AG04450 (cell line): ENCODE results near the gene PLA2G4B. TPM values are rescaled to one million over a fixed set of nuclear protein-coding genes. Genes with fewer than 3 reads are reported as not detected.

Source experiments
- CTCF ChIA-PET: fragments of 300-600, 350-600 bp; formaldehyde crosslinking; extraction: SDS; loops from one replicate; lab custom pipeline; 2022; ENCODE audit warnings: antibody characterized with exemption, inconsistent platforms; lab: Charles Lee
- POLR2A ChIA-PET: fragments of 350-600 bp; formaldehyde crosslinking; extraction: SDS; loops from one replicate; lab custom pipeline; 2021; ENCODE audit warnings: antibody characterized with exemption, inconsistent platforms; lab: Yijun Ruan, JAX
- DNase-seq: peaks from one replicate; pipeline ENCODE4 v3.0.0-alpha.2; 2011; ENCODE audit warnings: low read depth, low spot score
- H3K27ac ChIP-seq: one replicate; pipeline ENCODE4 v1.5.1; 2012; ENCODE audit warnings: low read depth, low read length, control low read depth
- H3K27me3 ChIP-seq: one replicate; pipeline ENCODE4 v1.6.0; 2012; ENCODE audit warnings: low read length; ENCODE audit not compliant: control insufficient read depth, insufficient read depth
- H3K4me3 ChIP-seq: 2 replicates; pipeline ENCODE4 v1.5.1; 2011; ENCODE audit warnings: mild to moderate bottlenecking, low read depth, low read length, control low read depth
- H3K9me3 ChIP-seq: 2 replicates; pipeline ENCODE4 v1.5.1; 2012; ENCODE audit warnings: low read length; ENCODE audit not compliant: control insufficient read depth, insufficient read depth
- polyA plus RNA-seq: library from polyadenylated mRNA; depleted of rRNA; stranded (reverse); fragments of >200 nt; gene quantifications from 2 replicates; pipeline ENCODE4 v1.2.3, GENCODE V29; 2011
- TF ChIP-seq, protein P1 (sequence below): IDR thresholded peaks from 2 replicates; pipeline ENCODE4 v1.5.1; 2011; ENCODE audit warnings: low read depth, low read length, control low read depth, inconsistent platforms

PLA2G4B gene
- polyA plus RNA-seq, 1 experiment, result 1.3 TPM

DNA sequence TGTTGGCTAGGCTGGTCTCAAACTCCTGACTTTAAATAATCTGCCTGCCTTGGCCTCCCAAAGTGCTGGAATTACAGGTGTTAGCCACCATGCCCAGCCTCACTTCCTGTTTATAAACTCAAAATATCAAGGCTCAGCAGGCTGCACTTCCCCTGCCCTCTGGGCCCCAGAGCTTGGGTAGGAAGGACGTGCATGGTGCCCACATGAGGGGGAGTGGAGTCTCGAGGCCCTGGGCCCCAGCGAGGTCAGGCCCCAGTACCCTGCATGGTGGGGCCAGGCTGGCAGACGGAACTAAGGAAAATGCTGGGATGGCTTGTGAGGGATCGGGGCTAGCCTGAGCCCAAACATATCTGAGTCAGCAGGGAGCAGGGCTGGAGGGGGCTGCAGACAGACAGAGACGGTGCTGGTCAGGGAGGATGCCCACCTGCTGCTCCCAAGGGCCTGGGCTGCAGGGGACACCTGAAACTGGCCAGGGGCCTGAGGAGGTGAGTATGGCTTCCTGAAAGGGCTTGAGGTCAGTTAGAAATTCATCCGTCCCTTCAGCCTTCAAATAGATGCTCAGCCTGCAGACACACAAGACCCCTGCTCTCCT is 50.1 kb downstream of the PLA2G4B start:
- DNase-seq, result no peak
- CTCF ChIA-PET, result no interaction called here
- TF ChIP-seq, protein P1, sequence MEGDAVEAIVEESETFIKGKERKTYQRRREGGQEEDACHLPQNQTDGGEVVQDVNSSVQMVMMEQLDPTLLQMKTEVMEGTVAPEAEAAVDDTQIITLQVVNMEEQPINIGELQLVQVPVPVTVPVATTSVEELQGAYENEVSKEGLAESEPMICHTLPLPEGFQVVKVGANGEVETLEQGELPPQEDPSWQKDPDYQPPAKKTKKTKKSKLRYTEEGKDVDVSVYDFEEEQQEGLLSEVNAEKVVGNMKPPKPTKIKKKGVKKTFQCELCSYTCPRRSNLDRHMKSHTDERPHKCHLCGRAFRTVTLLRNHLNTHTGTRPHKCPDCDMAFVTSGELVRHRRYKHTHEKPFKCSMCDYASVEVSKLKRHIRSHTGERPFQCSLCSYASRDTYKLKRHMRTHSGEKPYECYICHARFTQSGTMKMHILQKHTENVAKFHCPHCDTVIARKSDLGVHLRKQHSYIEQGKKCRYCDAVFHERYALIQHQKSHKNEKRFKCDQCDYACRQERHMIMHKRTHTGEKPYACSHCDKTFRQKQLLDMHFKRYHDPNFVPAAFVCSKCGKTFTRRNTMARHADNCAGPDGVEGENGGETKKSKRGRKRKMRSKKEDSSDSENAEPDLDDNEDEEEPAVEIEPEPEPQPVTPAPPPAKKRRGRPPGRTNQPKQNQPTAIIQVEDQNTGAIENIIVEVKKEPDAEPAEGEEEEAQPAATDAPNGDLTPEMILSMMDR, result no peak
- Histone ChIP-seq H3K27ac (no peak overlapping the region), H3K27me3 (no peaks in the 10 kb centered on the region), H3K4me3 (no peak overlapping the region), H3K9me3 (no peaks in the 10 kb centered on the region; the same call in 1 of the 2 replicates)
- POLR2A ChIA-PET, result no interaction called here

DNA sequence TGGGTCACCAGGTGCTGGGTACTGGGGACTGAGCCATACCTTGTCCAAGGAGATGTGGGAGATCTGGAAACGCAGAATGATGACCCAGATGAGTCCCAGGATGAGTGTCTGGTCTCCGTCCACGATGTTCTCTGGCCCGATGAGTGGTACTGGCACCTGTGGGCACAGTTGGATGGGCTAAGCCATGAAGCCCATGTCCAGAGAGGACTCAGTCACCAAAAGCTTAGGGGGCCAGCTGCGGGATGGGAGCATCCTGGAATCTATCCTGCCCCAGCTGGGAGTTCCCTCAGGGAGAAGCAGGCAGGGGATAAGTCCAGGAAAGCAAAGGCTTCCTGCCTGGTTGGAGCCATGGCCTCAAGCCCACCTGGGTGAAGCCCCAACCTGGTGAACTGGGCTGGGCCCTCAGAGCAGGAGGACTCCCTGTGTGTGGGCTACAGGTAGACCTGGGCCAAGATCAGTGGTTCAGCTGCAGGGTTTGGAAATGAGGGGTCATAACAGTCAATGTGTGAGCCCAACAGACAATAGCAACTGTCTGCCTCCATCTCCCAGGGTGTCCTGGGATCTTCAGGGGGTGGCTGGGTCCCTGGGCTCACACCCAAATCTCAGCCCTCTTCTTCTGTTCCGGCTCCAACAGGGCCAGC is 51.5 kb downstream of the PLA2G4B start:
- DNase-seq, result no peak
- Histone ChIP-seq H3K27ac (no peak overlapping the region), H3K27me3 (no peaks in the 10 kb centered on the region), H3K9me3 (no peaks in the 10 kb centered on the region; the same call in 1 of the 2 replicates), H3K4me3 (no peak overlapping the region)
- CTCF ChIA-PET, result interaction anchor here (3.8 kb wide), 1 partner anchor 14 kb away, joined by 19 read pairs; no protein-coding TSS in a partner anchor
- POLR2A ChIA-PET, result no interaction called here
- TF ChIP-seq, protein P1, result no peak

DNA sequence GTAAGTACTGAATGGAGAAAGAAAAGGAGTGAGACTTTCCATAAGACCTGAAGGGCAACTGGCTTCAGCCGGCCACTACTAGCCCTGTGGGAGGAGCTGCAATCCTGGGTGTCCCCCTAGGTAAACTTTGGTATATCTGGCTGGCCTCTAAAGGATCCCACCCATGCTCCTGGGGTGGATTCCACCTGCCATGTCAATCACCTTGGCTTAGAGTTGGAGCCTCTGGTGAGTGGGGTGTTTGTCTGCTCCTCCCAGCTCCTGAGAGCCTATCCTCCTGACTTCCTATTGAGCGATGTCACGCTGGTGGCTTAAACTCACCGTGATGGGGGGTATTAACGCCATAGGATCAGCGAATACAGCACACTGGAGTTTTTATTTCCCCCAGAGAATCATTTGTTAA is 52.6 kb downstream of the PLA2G4B start:
- no peak for DNase-seq
- ChIA-PET CTCF (interaction anchor here (3.8 kb wide), 1 partner anchor 13 kb away, joined by 19 read pairs; no protein-coding TSS in a partner anchor), POLR2A (no interaction called here)
- Histone ChIP-seq H3K27me3 (no peaks in the 10 kb centered on the region), H3K4me3 (no peak overlapping the region), H3K9me3 (no peaks in the 10 kb centered on the region; the same call in 1 of the 2 replicates), H3K27ac (no peak overlapping the region)
- TF ChIP-seq, protein P1, result no peak

DNA sequence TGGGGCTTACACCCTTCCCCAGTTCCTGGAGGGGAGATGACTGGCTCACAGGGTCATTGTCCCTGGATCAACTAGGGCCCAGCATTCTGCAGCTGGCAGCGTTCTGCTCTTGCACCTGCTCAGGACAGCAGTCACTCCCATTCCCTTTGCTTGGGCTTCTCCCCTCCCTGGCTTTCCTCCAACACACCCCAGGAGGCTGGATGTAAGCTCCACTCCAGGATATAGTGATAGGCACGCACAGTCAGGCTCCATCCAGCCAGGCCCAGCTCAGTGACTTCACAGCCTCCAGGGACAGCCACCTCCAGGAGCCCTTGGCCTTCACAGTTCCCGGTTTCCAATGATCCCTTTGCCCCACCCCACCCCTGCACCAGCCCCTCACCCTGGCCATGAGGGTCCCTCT is 53.3 kb downstream of the PLA2G4B start:
- ChIA-PET POLR2A (no interaction called here), CTCF (interaction anchor here (3.8 kb wide), 1 partner anchor 12 kb away, joined by 19 read pairs; no protein-coding TSS in a partner anchor)
- TF ChIP-seq, protein P1, result no peak

More for the DNA sequence above, 53.3 kb downstream of the PLA2G4B start:
- H3K27ac ChIP-seq, result no peak overlapping the region
- DNase-seq, result no peak
- no peaks in the 10 kb centered on the region; the same call in 1 of the 2 replicates for H3K9me3 ChIP-seq
- no peak overlapping the region for H3K4me3 ChIP-seq
- H3K27me3 ChIP-seq, result no peaks in the 10 kb centered on the region
